GM19099 (cell line): ENCODE measurements around the gene ZNF496.

Experiments
- POLR2A ChIP-seq: IDR thresholded peaks from 3 replicates; pipeline ENCODE4 v1.6.1; 2011; ENCODE audit warnings: low read depth; ENCODE audit not compliant: insufficient read length; ENCODE audit errors: extremely low read depth

Gene ZNF496

GRCh38 chr1:247360116-247360898 is 28.6 kb upstream of the ZNF496 start:
- TF ChIP-seq POLR2A, result no peak

- no peak for TF ChIP-seq POLR2A
Measured at GRCh38 chr1:247359559-247359958, 27.9 kb upstream of the ZNF496 start.

GRCh38 chr1:247358920-247359319 is 27.3 kb upstream of the ZNF496 start:
- TF ChIP-seq POLR2A, result no peak

- no peak for TF ChIP-seq POLR2A
Measured at GRCh38 chr1:247357781-247358211, 26.1 kb upstream of the ZNF496 start.

- TF ChIP-seq POLR2A, result no peak
Measured at GRCh38 chr1:247357052-247357780, 25.5 kb upstream of the ZNF496 start.

- TF ChIP-seq POLR2A, result no peak
Measured at GRCh38 chr1:247352175-247352574, 20.5 kb upstream of the ZNF496 start.

- TF ChIP-seq POLR2A, result no peak
Measured at GRCh38 chr1:247350587-247350986, 18.9 kb upstream of the ZNF496 start.

GRCh38 chr1:247347477-247348222 is 16.0 kb upstream of the ZNF496 start:
- TF ChIP-seq POLR2A, result no peak

GRCh38 chr1:247345881-247346280 is 14.2 kb upstream of the ZNF496 start:
- TF ChIP-seq POLR2A, result no peak

- no peak for TF ChIP-seq POLR2A
Measured at GRCh38 chr1:247343801-247344200, 12.1 kb upstream of the ZNF496 start.

- TF ChIP-seq POLR2A, result no peak
Measured at GRCh38 chr1:247338723-247339275, 7.1 kb upstream of the ZNF496 start.

- no peak for TF ChIP-seq POLR2A
Measured at GRCh38 chr1:247337961-247338360, 6.3 kb upstream of the ZNF496 start.

GRCh38 chr1:247337250-247337746 is 5.6 kb upstream of the ZNF496 start:
- no peak for TF ChIP-seq POLR2A

GRCh38 chr1:247336390-247336789 is 4.7 kb upstream of the ZNF496 start:
- TF ChIP-seq POLR2A, result no peak

GRCh38 chr1:247335882-247336281 is 4.2 kb upstream of the ZNF496 start:
- no peak for TF ChIP-seq POLR2A
